KOPT-K1 (cell line): ENCODE data around the gene PLET1.
"Not testable (repeated sequence)": the region's sequence is repeated elsewhere in the genome, so short reads cannot be mapped to it uniquely, and the experiment has no call there.

ENCODE experiments used
- H3K27ac ChIP-seq: fragments of 200-600 bp; sonication (generic); 2 replicates; pipeline ENCODE4 v1.5.1; 2016; ENCODE audit warnings: antibody characterized with exemption, mild to moderate bottlenecking, low read depth, low read length; ENCODE audit not compliant: poor library complexity, severe bottlenecking
- H3K36me3 ChIP-seq: fragments of 200-600 bp; sonication (generic); 2 replicates; pipeline ENCODE4 v1.5.1; 2017; ENCODE audit warnings: antibody characterized with exemption, mild to moderate bottlenecking, low read length, moderate library complexity; ENCODE audit not compliant: insufficient read depth
- H3K9me3 ChIP-seq: fragments of 200-600 bp; sonication (generic); 2 replicates; pipeline ENCODE4 v1.5.1; 2017; ENCODE audit warnings: antibody characterized with exemption, low read length, mild to moderate bottlenecking; ENCODE audit not compliant: insufficient read depth, poor library complexity, severe bottlenecking

The PLET1 gene

GRCh38 chr11:112216561-112217105 lies 44.0 kb downstream of the PLET1 start:
- H3K27ac ChIP-seq = no peak overlapping the region
- no peaks in the 10 kb centered on the region for H3K36me3 ChIP-seq
- H3K9me3 ChIP-seq = no peaks in the 10 kb centered on the region

DNA sequence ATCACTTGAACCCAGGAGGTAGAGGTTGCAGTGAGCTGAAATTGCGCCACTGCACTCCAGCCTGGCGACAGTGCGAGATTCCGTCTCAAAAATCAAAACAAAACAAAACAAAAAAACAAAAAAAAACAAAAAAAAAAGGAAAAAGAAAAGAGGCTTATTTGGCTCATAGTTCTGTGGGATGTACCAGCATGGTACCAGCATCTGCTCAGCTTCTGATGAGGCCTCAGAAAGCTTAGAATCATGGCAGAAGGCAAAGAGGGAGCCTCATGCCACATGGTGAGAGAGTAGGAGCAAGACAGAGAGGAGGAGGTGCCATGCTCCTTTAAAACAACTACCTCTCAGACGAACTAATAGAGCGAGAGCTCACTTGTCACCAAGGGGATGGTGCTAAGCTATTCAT lies 45.0 kb downstream of the PLET1 start:
- Histone ChIP-seq H3K9me3 (no peaks in the 10 kb centered on the region), H3K27ac (no peak overlapping the region), H3K36me3 (no peaks in the 10 kb centered on the region)

DNA sequence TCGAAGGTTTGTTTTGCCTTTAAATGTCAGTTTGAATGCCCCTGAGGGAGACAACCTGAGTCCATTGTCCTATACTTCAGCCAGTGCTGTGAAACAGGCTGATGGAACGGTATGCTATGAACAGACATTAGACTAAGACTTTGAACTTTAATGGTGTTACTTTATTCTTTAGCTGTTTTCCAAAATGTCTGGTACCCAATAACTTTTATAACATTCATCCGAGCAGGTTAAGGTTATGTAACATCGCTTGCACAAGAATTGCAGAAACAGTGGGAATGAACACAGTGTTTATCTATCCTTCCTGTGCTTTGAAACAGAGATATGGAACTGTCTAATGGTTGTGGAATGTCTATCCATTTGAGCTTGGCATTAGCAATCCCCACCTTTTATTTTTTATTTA lies 46.9 kb downstream of the PLET1 start:
- no peaks in the 10 kb centered on the region for H3K36me3 ChIP-seq
- no peak overlapping the region for H3K27ac ChIP-seq
- H3K9me3 ChIP-seq = no peaks in the 10 kb centered on the region

- Histone ChIP-seq H3K27ac (no peak overlapping the region), H3K9me3 (no peaks in the 10 kb centered on the region), H3K36me3 (no peaks in the 10 kb centered on the region)
Observed at GRCh38 chr11:112212710-112213109, 48.0 kb downstream of the PLET1 start.

GRCh38 chr11:112212290-112212689 lies 48.4 kb downstream of the PLET1 start:
- Histone ChIP-seq H3K36me3 (no peaks in the 10 kb centered on the region), H3K9me3 (no peaks in the 10 kb centered on the region), H3K27ac (no peak overlapping the region)

DNA sequence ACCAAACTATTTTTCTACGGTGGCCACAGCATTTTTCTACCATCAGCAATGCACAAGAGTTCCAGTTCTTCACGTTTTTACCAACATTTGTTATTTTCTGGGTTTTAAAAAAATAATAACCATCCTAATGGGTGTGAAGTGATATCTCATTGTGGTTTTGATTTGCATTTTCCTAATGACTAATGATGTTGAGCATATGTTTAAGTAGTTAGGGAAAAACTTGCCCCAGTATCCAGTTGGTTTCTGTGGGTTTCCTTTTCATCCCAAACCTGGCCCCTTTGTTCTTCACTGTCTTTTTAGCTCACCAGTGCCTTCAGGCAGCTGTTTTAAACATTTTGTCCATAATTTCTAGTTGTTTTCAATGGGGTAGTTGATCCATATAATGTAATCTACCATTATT lies 49.1 kb downstream of the PLET1 start:
- H3K36me3 ChIP-seq = no peaks in the 10 kb centered on the region
- H3K9me3 ChIP-seq = no peaks in the 10 kb centered on the region
- no peak overlapping the region for H3K27ac ChIP-seq

DNA sequence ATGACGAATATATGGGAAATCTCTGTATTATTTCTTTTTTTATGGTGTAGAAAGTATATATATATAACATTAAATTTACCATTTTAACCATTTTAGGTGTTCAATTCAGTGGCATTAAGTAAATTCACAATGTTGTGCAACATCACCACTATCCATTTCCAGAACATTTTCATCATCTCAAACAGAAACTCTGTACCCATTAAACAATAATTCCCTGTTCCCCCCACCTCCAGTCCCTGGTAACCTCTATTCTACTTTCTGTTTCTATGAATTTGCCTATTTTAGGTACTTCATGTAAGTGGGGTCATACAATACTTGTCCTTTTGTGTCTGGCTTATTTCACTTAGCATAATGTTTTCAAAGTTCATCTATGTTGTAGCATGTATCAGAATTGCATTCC lies 49.8 kb downstream of the PLET1 start:
- H3K27ac ChIP-seq = no peak overlapping the region
- no peaks in the 10 kb centered on the region for H3K36me3 ChIP-seq
- H3K9me3 ChIP-seq = no peaks in the 10 kb centered on the region

DNA sequence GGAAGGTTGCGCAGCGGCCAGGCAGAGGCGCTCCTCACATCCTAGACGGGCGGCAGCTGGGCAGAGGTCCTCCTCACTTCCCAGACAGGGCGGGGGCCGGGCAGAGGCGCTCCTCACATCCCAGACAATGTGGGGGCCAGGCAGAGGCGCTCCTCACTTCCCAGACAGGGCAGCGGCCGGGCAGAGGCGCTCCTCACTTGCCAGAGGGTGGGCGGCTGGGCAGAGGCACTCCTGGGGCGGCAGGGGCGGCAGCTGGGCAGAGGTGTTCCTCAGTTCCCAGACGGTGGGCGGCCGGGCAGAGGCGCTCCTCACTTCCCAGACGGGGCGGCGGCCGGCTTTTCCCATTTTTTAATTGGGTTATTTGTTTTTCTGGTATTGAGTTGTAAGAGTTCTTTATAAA lies 54.6 kb downstream of the PLET1 start:
- no peaks in the 10 kb centered on the region for H3K9me3 ChIP-seq

GRCh38 chr11:112200252-112200651 lies 60.4 kb downstream of the PLET1 start:
- Histone ChIP-seq H3K36me3 (no peaks in the 10 kb centered on the region), H3K27ac (no peak overlapping the region), H3K9me3 (no peaks in the 10 kb centered on the region)

More for the DNA sequence above, 54.6 kb downstream of the PLET1 start:
- Histone ChIP-seq H3K27ac (no peak overlapping the region), H3K36me3 (no peaks in the 10 kb centered on the region)

- not testable (repeated sequence) for H3K36me3 ChIP-seq, H3K9me3 ChIP-seq, H3K27ac ChIP-seq
Observed at GRCh38 chr11:112199101-112199500, 61.6 kb downstream of the PLET1 start.
